ENCODE data around the gene GPD1.

The GPD1 gene

DNA sequence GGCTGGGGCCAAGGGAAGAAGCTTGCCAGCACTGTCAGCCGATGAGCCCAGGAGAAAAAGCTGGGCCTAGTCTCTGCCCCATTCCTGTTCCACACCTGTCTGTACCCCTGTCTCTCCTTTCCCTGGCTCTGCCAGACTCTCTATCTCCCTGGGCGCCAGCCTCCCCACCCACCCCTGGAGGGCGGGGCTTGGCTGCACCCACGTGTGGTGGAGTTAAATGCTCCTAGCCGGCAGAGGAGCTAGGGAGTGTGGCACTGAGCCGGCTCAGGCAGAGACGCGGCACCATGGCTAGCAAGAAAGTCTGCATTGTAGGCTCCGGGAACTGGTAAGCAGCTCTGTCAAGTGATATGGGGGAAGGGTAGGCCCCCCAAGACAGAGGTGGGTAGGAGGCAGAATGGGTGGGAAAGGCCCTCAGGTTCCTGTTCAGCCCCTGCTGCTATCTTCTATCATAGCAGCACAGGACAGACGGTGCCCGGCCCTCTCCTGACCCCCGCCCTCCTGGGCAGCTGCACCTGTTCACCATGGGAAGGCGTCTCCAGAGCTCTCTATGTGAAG is at the start of gene GPD1:
TSS of gene GPD1 (plus strand) at position 242 of the 555 bp plus-strand sequence. CDS start at position 285, 43 bp downstream.
- H3K4me3 ChIP-seq (ENCODE audit: low read depth, low read length): no peak within 1 kb of the TSS

DNA sequence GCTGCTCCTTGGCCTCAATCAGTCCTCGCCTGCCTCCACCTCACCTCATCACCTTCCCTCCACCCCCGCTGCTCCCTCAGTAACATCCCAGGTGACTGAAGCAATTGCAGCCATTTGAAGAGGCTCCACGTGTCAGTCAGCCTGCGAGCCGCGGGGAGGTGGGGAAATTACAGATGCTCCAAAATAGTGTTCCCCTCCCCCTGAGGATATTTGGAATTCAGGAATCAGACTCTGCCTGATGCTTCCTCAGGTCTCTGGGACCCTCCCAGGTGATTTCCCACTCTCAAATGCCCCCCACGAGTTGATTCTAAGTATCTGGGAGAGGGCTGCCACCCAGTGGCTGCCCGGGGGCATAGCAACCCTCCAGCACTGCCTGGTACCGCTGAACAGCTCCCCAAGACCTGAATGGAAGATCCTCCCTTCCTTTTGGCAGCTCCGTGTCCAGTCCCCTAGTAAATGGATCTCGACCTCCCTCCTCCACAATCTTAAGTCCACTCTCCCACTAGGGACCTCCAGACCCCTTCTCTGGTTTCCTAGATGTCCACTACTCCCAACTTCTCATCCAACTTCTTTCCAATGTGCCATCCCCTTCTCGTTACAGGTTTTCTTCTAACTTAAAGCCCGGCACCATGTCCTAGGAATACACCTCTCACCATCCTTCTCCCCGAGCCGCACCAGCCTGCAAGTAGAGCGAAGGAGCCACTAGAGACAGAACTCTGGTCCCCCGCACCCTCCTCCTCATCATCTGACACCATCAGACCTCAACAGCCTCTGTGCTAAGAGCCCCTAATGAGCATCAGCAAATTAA is 47.8 kb upstream of the GPD1 start:
- H3K4me3 ChIP-seq (ENCODE audit: low read depth, low read length): no peak overlapping the region

GRCh38 chr12:50056639-50056976 is 47.2 kb upstream of the GPD1 start:
- H3K4me3 ChIP-seq (ENCODE audit: low read depth, low read length): peak overlapping the region; percentile 61

DNA sequence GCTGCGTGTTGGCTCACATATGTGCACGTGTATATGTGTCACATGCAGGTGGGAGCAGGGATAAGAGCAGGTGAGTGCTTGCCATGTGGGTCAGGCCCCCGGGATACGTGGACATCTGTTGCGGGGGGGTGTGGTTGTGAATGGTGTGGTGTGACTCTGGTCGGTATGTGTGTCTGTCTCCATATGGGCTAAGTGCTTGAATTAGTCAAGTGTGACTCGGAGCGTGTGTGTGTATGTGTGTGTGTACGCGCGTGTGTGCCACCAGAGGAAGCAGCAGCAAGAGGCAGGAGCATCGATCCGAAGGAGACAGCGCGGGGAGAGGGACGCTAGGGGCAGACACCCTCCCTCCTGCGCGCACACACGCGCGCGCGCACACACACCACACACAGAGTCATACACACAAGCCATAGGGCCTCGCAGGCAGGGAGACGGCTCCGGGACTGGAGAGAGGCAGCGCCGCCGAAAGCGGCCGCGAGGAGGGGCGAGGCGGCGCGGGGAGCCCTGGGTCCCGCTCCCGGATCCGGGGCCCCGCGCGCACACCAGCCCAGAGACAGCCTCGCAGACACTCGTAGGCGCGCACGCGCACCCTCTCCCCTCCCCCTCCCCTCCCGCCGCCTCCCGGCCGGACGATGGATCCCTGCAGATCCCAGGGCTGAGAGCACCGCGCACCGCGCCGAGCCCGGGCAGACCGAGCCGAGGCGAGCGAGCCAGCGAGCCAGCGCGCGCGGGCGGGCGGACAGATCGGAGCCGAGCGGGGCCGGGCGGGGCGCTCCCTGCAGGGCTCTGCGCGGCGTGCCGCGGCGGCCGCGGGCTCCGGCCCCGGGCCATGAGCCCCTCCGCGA is 46.6 kb upstream of the GPD1 start, which contains the start of gene ASIC1:
TSS of gene ASIC1 (plus strand) at position 597 of the 842 bp plus-strand sequence. CDS start 1,171 bp downstream, outside the sequence.
- H3K4me3 ChIP-seq (ENCODE audit: low read depth, low read length): peak within 1 kb of the TSS; percentile 61

GRCh38 chr12:50057896-50058670 is 45.7 kb upstream of the GPD1 start:
- peak overlapping the region; percentile 61 for H3K4me3 ChIP-seq (ENCODE audit: low read depth, low read length)

- no peak overlapping the region for H3K4me3 ChIP-seq (ENCODE audit: low read depth, low read length)
Measured at GRCh38 chr12:50058743-50059312, 45.0 kb upstream of the GPD1 start.

DNA sequence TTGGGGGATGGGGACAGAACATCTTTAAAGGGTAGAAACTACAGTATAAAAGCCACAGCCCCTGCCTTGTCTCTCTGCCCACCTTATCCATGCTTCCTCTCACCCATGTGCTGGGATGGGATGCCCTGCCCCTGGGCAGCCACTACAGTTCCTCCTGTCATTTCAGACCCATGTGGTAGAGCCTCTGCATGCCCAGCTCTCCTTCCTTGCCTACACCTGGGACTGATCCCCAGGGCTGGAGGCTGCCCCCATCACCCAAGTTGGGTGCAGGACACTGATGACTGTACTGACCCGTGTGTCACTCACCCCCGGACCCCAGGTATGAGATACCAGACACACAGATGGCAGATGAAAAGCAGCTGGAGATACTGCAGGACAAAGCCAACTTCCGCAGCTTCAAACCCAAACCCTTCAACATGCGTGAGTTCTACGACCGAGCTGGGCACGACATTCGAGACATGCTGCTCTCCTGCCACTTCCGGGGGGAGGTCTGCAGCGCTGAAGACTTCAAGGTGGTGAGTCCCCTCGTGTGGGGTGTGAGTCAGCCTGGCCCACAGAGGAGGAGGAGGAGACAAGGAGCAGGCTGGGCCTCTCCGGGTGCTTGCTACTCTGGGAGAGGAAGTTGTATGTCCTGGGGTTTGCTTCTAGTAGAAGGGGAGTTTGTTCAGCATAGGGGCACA is 44.2 kb upstream of the GPD1 start:
- H3K4me3 ChIP-seq (ENCODE audit: low read depth, low read length): no peak overlapping the region

- no peak overlapping the region for H3K4me3 ChIP-seq (ENCODE audit: low read depth, low read length)
Measured at GRCh38 chr12:50060120-50060468, 43.7 kb upstream of the GPD1 start.

GRCh38 chr12:50061171-50061570 is 42.6 kb upstream of the GPD1 start:
- H3K4me3 ChIP-seq (ENCODE audit: low read depth, low read length): no peak overlapping the region

- H3K4me3 ChIP-seq (ENCODE audit: low read depth, low read length): no peak overlapping the region
Measured at GRCh38 chr12:50061946-50062686, 41.7 kb upstream of the GPD1 start.

- H3K4me3 ChIP-seq (ENCODE audit: low read depth, low read length): no peak overlapping the region
Measured at GRCh38 chr12:50062728-50063460, 40.9 kb upstream of the GPD1 start.

- no peak overlapping the region for H3K4me3 ChIP-seq (ENCODE audit: low read depth, low read length)
Measured at GRCh38 chr12:50065726-50066310, 38.0 kb upstream of the GPD1 start.

- H3K4me3 ChIP-seq (ENCODE audit: low read depth, low read length): no peak overlapping the region
Measured at GRCh38 chr12:50066402-50066801, 37.4 kb upstream of the GPD1 start.

DNA sequence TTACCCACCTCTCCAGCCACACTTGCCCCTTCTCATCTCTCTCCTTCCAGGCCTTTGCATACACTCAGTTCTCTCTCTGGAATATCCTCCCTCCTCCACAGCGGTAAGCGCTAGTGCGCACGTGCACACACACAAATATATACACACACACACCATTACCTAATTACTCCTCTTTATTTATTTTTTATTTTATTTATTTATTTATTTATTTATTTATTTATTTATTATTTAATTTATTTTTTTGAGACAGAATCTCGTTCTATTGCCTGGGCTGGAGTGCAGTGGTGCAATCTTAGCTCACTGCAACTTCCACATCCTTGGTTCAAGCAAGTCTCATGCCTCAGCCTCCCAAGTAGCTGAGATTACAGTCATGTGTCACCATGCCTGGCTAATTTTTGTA is 34.7 kb upstream of the GPD1 start:
- no peak overlapping the region for H3K4me3 ChIP-seq (ENCODE audit: low read depth, low read length)

DNA sequence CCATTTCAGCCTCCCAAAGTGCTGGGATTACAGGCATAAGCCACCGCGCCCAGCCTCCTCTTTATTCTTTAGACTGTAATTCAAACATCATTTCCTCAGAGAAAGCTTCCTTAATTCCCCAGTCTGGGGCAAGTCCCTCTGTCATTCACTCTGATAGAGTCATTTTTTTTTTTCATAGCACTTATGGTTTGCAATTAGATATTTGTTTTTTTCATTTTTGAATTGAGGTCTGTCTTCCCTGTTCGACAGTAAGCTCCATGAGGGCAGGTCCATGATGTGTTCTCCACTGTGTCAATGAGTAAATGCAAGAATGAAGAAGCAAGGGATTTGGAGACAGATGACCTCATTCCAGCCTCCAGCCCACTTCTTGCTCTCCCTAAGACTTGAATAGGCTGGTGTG is 34.3 kb upstream of the GPD1 start:
- H3K4me3 ChIP-seq (ENCODE audit: low read depth, low read length): no peak overlapping the region

- no peak overlapping the region for H3K4me3 ChIP-seq (ENCODE audit: low read depth, low read length)
Measured at GRCh38 chr12:50070314-50071060, 33.3 kb upstream of the GPD1 start.

DNA sequence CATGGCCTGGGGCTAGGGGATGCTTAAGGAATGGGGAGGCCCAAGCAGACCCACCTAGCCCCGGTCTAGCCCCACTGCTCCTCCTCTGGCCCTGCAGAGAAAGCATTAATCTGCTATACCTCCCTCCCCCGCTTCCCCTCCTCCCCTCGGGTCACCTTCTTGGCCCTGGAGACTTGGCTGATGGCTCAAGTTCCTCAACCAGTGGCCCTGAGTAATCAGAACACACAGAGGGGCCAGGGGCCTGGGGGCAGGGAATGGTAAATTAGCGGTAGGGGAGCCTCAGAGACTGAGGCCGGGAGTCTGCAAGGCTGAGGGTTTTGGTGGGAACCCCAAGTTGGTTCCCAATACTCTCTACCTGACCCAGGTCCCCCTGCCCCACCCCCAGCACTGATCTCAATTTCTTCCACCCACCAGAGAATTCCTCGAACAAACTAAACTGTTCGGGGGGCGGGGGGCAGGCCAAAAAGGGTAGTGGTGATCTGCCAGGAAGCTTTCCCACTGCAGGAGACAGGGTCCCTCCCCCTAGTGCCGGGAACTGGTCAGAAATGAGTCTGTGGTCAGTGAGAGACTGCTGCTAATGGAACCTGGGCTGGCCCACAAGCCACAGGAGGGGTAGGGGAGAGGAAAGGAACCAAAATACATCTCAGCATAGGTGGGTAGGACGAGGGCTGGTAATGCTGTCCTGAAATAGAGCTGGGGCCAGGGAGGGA is 31.5 kb upstream of the GPD1 start:
- H3K4me3 ChIP-seq (ENCODE audit: low read depth, low read length): no peak overlapping the region

Measured in iPS-11a (cell line).